Nucleus accumbens (tissue), 56 donors: ENCODE measurements around the gene PRMT1.
"Not testable (repeated sequence)": the region's sequence is repeated elsewhere in the genome, so short reads cannot be mapped to it uniquely, and the experiment has no call there.

Experiments used
- DNase-seq, 56 donors: peaks; one replicate each; lab custom pipeline; 2025; lab: John Stamatoyannopoulos, UW

PRMT1 gene

GRCh38 chr19:49677231-49677900 lies at the start of gene PRMT1:
PRMT1 (plus strand) TSS chr19:49677271; CDS start chr19:49677281, 10 bp downstream.
- DNase-seq = peak in 16 of 56 donors; percentile 33 to 74 (median 54)

GRCh38 chr19:49629659-49630058 lies 47.4 kb upstream of the PRMT1 start:
- DNase-seq = no peak

GRCh38 chr19:49631014-49631588 lies 46.0 kb upstream of the PRMT1 start:
- peak in 1 of 56 donors; percentile 3 for DNase-seq

GRCh38 chr19:49631610-49632192 lies 45.4 kb upstream of the PRMT1 start:
- DNase-seq = no peak

- no peak for DNase-seq
Observed at GRCh38 chr19:49632576-49632975, 44.5 kb upstream of the PRMT1 start.

GRCh38 chr19:49633273-49633672 lies 43.8 kb upstream of the PRMT1 start:
- DNase-seq = not testable (repeated sequence)

- DNase-seq = peak in 1 of 56 donors; percentile 13
Observed at GRCh38 chr19:49635530-49636232, 41.4 kb upstream of the PRMT1 start.

- DNase-seq = no peak
Observed at GRCh38 chr19:49636233-49636932, 40.7 kb upstream of the PRMT1 start.

GRCh38 chr19:49637821-49638738 lies 39.0 kb upstream of the PRMT1 start:
- peak in 7 of 56 donors; percentile 4 to 43 (median 15) for DNase-seq

- DNase-seq = no peak
Observed at GRCh38 chr19:49639401-49640112, 37.5 kb upstream of the PRMT1 start.

- peak; percentile 64 to 100 (median 98) for DNase-seq
Observed at GRCh38 chr19:49640113-49640898, 36.8 kb upstream of the PRMT1 start, which contains the start of gene RRAS. RRAS (minus strand) TSS chr19:49640143; CDS start chr19:49640098, 45 bp downstream.

GRCh38 chr19:49641688-49642491 lies 35.2 kb upstream of the PRMT1 start, which contains the start of gene SCAF1:
SCAF1 (plus strand) TSS chr19:49642209; CDS start chr19:49645027, 2,818 bp downstream.
- peak; percentile 91 to 100 (median 99) for DNase-seq

- DNase-seq = no peak
Observed at GRCh38 chr19:49642492-49643035, 34.5 kb upstream of the PRMT1 start.

GRCh38 chr19:49643466-49643865 lies 33.6 kb upstream of the PRMT1 start:
- no peak for DNase-seq

- DNase-seq = no peak
Observed at GRCh38 chr19:49645592-49645991, 31.5 kb upstream of the PRMT1 start.

- no peak for DNase-seq
Observed at GRCh38 chr19:49645995-49646394, 31.1 kb upstream of the PRMT1 start.

- no peak for DNase-seq
Observed at GRCh38 chr19:49646586-49646985, 30.5 kb upstream of the PRMT1 start.
